B cell (primary cell): Measurements from ENCODE around the gene CPB2. TPM values are rescaled to one million over a fixed set of nuclear protein-coding genes. Genes with fewer than 3 reads are reported as not detected.

Source experiments
- ATAC-seq: fragments of 200-7000 bp; cut with Tn5 transposase; one replicate; pipeline ENCODE4 v1.10.0; 2021; ENCODE audit warnings: low read depth, mild to moderate bottlenecking, moderate number of reproducible peaks, moderate library complexity
- CTCF ChIA-PET: fragments of 350-600 bp; sonication (Branson Sonifier 250); formaldehyde crosslinking; loops from one replicate; lab custom pipeline; 2021; ENCODE audit warnings: antibody characterized with exemption, inconsistent platforms; lab: Charles Lee
- POLR2A ChIA-PET: fragments of 350-600 bp; sonication (Branson Sonifier 250); formaldehyde crosslinking; loops from one replicate; lab custom pipeline; 2021; ENCODE audit warnings: antibody characterized with exemption; lab: Charles Lee
- DNase-seq: peaks from one replicate; pipeline ENCODE4 v3.0.0; 2013
- H2AFZ ChIP-seq: 2 replicates; pipeline ENCODE4 v1.6.1; 2012; ENCODE audit warnings: mild to moderate bottlenecking, low read depth, low read length; ENCODE audit not compliant: insufficient read depth, poor library complexity, severe bottlenecking
- H3K27ac ChIP-seq, 2 donors: 1 replicate in 1 of 2; 2 replicates in 1 of 2; pipeline ENCODE4 v1.5.1; 2012 to 2013; ENCODE audit warnings: low read length in 2 of 2, mild to moderate bottlenecking in 2 of 2, moderate library complexity in 1 of 2
- H3K27me3 ChIP-seq, 4 experiments: fragments of 200-600 bp in 1 of 4; sonication (generic) in 1 of 4; replicated peaks in 1 of 4; 1 replicate in 2 of 4; 2 replicates in 2 of 4; pipeline versions ENCODE4 v1.6.1 to v1.7.0; 2013 to 2016; ENCODE audit warnings: low read length in 3 of 4, mild to moderate bottlenecking in 2 of 4, mixed read lengths in 1 of 4, moderate library complexity in 1 of 4; ENCODE audit not compliant: insufficient read depth in 4 of 4, control insufficient read depth in 3 of 4; ENCODE audit errors: control extremely low read depth in 1 of 4
- H3K36me3 ChIP-seq, 2 experiments: replicated peaks in 1 of 2; 1 replicate in 1 of 2; 2 replicates in 1 of 2; pipeline versions ENCODE4 v1.6.1 to v1.7.1; 2013; ENCODE audit warnings: low read length in 1 of 2; ENCODE audit not compliant: insufficient read depth in 2 of 2, control insufficient read depth in 1 of 2; ENCODE audit errors: control extremely low read depth in 1 of 2, extremely low read depth in 1 of 2
- H3K4me1 ChIP-seq, 2 donors: fragments of 200-600 bp in 1 of 2; sonication (generic) in 1 of 2; 1 replicate in 1 of 2; 2 replicates in 1 of 2; pipeline versions ENCODE4 v1.5.1 to v1.6.1; 2013 to 2017; ENCODE audit warnings: low read length in 2 of 2; ENCODE audit not compliant: control insufficient read depth in 2 of 2, insufficient read depth in 2 of 2
- H3K4me2 ChIP-seq: replicated peaks from 2 replicates; pipeline ENCODE3; 2012; ENCODE audit warnings: mild to moderate bottlenecking, low read depth, low read length; ENCODE audit not compliant: poor library complexity, severe bottlenecking
- H3K4me3 ChIP-seq, 5 experiments: fragments of 200-600 bp in 1 of 5; sonication (generic) in 1 of 5; 1 replicate in 3 of 5; 2 replicates in 2 of 5; pipeline versions ENCODE4 v1.5.1 to v1.7.0; 2011 to 2016; ENCODE audit warnings: low read length in 4 of 5, mild to moderate bottlenecking in 4 of 5, low read depth in 2 of 5, control low read depth in 1 of 5, moderate library complexity in 1 of 5; ENCODE audit not compliant: insufficient read depth in 1 of 5; ENCODE audit errors: control extremely low read depth in 1 of 5, extremely low read depth in 1 of 5
- H3K79me2 ChIP-seq: fragments of 200-600 bp; sonication (generic); one replicate; pipeline ENCODE4 v1.6.0; 2016; ENCODE audit warnings: low read length; ENCODE audit not compliant: control insufficient read depth, insufficient read depth
- H3K9ac ChIP-seq: fragments of 200-600 bp; sonication (generic); 2 replicates; pipeline ENCODE4 v1.6.1; 2017; ENCODE audit warnings: mild to moderate bottlenecking, low read length, moderate library complexity
- H3K9me3 ChIP-seq, 3 donors: one replicate each; pipeline versions ENCODE4 v1.6.1 to v1.7.1; 2013; ENCODE audit warnings: low read length in 2 of 3; ENCODE audit not compliant: control insufficient read depth in 2 of 3, insufficient read depth in 1 of 3; ENCODE audit errors: control extremely low read depth in 1 of 3
- H4K20me1 ChIP-seq: 2 replicates; pipeline ENCODE4 v1.6.0; 2012; ENCODE audit warnings: mild to moderate bottlenecking, low read length; ENCODE audit not compliant: insufficient read depth, control insufficient read depth, poor library complexity, severe bottlenecking
- H3K27ac Mint-ChIP-seq: one replicate; pipeline ENCODE4 v1.8.0; 2021; ENCODE audit warnings: mixed read lengths
- H3K27me3 Mint-ChIP-seq: one replicate; pipeline ENCODE4 v1.8.0; 2021; ENCODE audit warnings: mixed read lengths
- H3K4me1 Mint-ChIP-seq: one replicate; pipeline ENCODE4 v1.8.0; 2021; ENCODE audit warnings: mixed read lengths
- H3K4me3 Mint-ChIP-seq: one replicate; pipeline ENCODE4 v1.8.0; 2021; ENCODE audit warnings: mixed read lengths
- H3K9me3 Mint-ChIP-seq: one replicate; pipeline ENCODE4 v1.8.0; 2022; ENCODE audit warnings: mixed read lengths; ENCODE audit not compliant: insufficient read depth
- CTCF ChIP-seq: fragments of 200-600 bp; IDR thresholded peaks from one replicate; pipeline ENCODE4 v1.8.0; 2022; ENCODE audit warnings: antibody characterized with exemption, mild to moderate bottlenecking
- EZH2 ChIP-seq: IDR thresholded peaks from 2 replicates; pipeline ENCODE4 v1.6.1; 2012; ENCODE audit warnings: borderline replicate concordance, low read depth, mild to moderate bottlenecking, moderate library complexity, low read length; ENCODE audit not compliant: insufficient read depth, poor library complexity, severe bottlenecking
- WGBS: methylation state at CpG from one replicate; pipeline ENCODE4 v1.1.5; 2013; ENCODE audit warnings: missing lambda C conversion rate; ENCODE audit not compliant: insufficient coverage; 5-methylcytosine and 5-hydroxymethylcytosine counted together
- intact Hi-C: fragments of 100-400 bp; cut with micrococcal nuclease; formaldehyde crosslinking; loops from one replicate; pipeline ENCODE4 v1.10.0; 2022
- polyA plus RNA-seq: library from polyadenylated mRNA; depleted of rRNA; stranded (reverse); fragments of >200 nt; gene quantifications from 2 replicates; pipeline ENCODE4 v1.2.3, GENCODE V29; 2012
- total RNA-seq, 2 donors: library from RNA; stranded (reverse); fragments of 120-200 nt in 1 of 2; gene quantifications; 1 replicate in 1 of 2; 2 replicates in 1 of 2; pipeline versions ENCODE4 v1.2.3 to v1.2.4, GENCODE V29; 2013 to 2022

CPB2 gene
- total and polyA plus RNA-seq, 2 donors (not counting 1 experiment from before 2014, with no cell fraction given) = not detected

DNA sequence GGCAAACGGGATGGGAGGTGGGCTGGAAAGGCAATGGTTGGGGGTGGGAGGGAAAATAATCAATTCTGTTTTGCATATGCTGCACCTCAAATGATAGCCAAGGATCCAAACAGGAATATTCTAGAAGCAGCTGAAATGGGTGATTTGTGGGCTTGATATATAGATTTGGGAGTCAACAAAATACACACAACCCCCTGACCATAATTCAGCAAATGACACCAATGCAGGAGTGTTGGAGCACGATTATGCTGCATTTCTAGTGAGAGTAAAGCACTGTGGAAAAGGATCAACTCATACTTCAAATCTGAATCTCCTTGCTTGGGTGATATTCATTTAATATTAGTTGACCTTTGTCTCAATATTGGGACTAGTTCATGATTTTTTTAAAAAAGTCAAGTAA lies 41.1 kb upstream of the CPB2 start:
- Histone ChIP-seq H3K27ac (no peak overlapping the region), H3K79me2 (peaks cover 21% of the 10 kb centered on the region), H4K20me1 (peaks cover 29% of the 10 kb centered on the region), H3K9ac (no peak overlapping the region), H3K4me2 (no peak overlapping the region), H3K36me3 (peaks cover 4 to 91% of the 10 kb centered on the region in 2 experiments), H2AFZ (no peak overlapping the region), H3K4me1 (no peaks in the 10 kb centered on the region), H3K27me3 (no peaks in the 10 kb centered on the region), H3K4me3 (no peak overlapping the region), H3K9me3 (no peaks in the 10 kb centered on the region)
- WGBS = no CpG with 5 or more reads among the region's 2 CpGs
- DNase-seq (no peak), ATAC-seq (no peak)
- H3K4me3 Mint-ChIP-seq = no peak overlapping the region
- TF ChIP-seq CTCF = no peak
- TF ChIP-seq EZH2 = no peak
- ChIA-PET CTCF (no interaction called here), POLR2A (interaction anchor here (0.6 to 0.7 kb wide), 2 partner anchors 143 to 232 kb away, joined by 4 to 6 read pairs; no protein-coding TSS in a partner anchor)
- no peaks in the 10 kb centered on the region for H3K27me3 Mint-ChIP-seq
- intact Hi-C loops = loop anchor here (5.0 kb wide), 1 partner anchor 36 kb away; the partner anchor contains the start of gene LCP1
- H3K4me1 Mint-ChIP-seq = no peaks in the 10 kb centered on the region
- no peak overlapping the region for H3K27ac Mint-ChIP-seq
- no peaks in the 10 kb centered on the region for H3K9me3 Mint-ChIP-seq

DNA sequence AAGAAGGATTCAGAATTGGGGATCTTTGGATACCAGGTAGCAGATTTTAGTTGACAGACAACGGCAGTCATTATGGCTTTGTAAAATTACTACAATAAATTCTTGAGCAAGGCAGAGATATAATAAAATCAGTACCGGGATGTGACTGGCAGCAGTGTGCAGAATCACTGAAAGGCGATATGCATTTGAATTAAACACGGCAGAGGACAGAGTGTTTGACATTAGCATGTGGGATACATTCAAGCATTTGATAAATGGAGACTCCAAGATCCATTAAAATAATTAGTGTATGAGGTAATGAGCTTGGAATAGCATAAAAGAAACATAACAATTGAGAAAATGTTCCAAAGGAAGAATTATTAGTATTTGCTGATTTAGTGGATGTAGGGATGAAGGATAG lies 40.3 kb upstream of the CPB2 start:
- Histone ChIP-seq H3K4me2 (no peak overlapping the region), H3K27me3 (no peaks in the 10 kb centered on the region), H3K79me2 (peaks cover 13% of the 10 kb centered on the region), H3K9me3 (no peaks in the 10 kb centered on the region), H2AFZ (no peak overlapping the region), H3K4me1 (no peaks in the 10 kb centered on the region), H3K4me3 (no peak overlapping the region), H3K9ac (no peak overlapping the region), H3K27ac (peak overlapping the region in 1 of 2 donors; percentile 9), H4K20me1 (peaks cover 26% of the 10 kb centered on the region), H3K36me3 (peaks cover 4 to 91% of the 10 kb centered on the region in 2 experiments)
- CTCF ChIA-PET = interaction anchor here (1.0 to 4.3 kb wide), 3 partner anchors 14 to 125 kb away, joined by 3 to 25 read pairs (median 4); no protein-coding TSS in a partner anchor
- intact Hi-C loops = loop anchor here (5.0 kb wide), 1 partner anchor 37 kb away; the partner anchor contains the start of gene LCP1
- 100% methylated on average over 3 of the region's 4 CpGs for WGBS
- TF ChIP-seq CTCF (no peak), EZH2 (no peak)
- Mint-ChIP-seq H3K27me3 (no peaks in the 10 kb centered on the region), H3K27ac (peak overlapping the region; percentile 38), H3K4me1 (no peaks in the 10 kb centered on the region), H3K4me3 (no peak overlapping the region), H3K9me3 (no peaks in the 10 kb centered on the region)
- no peak for ATAC-seq
- POLR2A ChIA-PET = interaction anchor here (0.6 kb wide), 1 partner anchor 142 kb away, joined by 4 read pairs; no protein-coding TSS in a partner anchor
- DNase-seq = no peak
